Measurements from ENCODE around the gene CREB5.

DNA sequence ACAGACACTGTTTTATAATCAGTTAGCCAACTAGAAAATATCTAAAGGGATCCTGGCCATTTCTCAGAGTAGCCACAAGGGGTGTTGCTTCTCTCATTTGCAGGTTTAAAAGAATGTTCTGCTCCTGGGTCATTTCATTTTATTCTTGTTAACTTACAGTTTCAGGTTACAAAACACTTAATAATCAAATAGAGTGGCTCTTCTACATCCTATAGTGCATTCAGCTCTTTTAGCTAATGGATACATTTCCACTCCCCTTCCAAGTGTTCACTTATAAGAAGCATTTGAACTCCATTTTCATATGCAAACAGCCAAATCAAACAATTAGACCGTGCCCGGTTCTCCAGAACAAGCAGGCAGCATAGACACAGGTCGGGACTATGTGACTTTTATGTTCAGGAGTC is 428.3 kb downstream of the CREB5 start:
- TF ChIP-seq ZNF565 (CRISPR knock-in tag; conservative IDR thresholded peaks at IDR 0.05; ENCODE audit: low read depth) (no peak), PPARA (CRISPR knock-in tag; IDR thresholded peaks at IDR 0.05; ENCODE audit: borderline replicate concordance) (no peak), TSHZ2 (CRISPR knock-in tag; IDR thresholded peaks at IDR 0.05) (no peak), ISL1 (CRISPR knock-in tag; IDR thresholded peaks at IDR 0.05) (no peak), CSDC2 (CRISPR knock-in tag; IDR thresholded peaks at IDR 0.05) (no peak), RARB (CRISPR knock-in tag; IDR thresholded peaks at IDR 0.05) (no peak), PATZ1 (CRISPR knock-in tag; IDR thresholded peaks at IDR 0.05; ENCODE audit: borderline replicate concordance) (no peak), TCF4 (CRISPR knock-in tag; IDR thresholded peaks at IDR 0.05; ENCODE audit: borderline replicate concordance) (no peak)

All from SK-N-SH treated with all-trans-retinoic acid at 6 μM for 48 hours (cell line).